CD4-positive, alpha-beta T cell (primary cell): Measurements from ENCODE around the gene PTPN12. TPM values are rescaled to one million over a fixed set of nuclear protein-coding genes. Genes with fewer than 3 reads are reported as not detected.

Experiments
- ATAC-seq: fragments of 200-7000 bp; cut with Tn5 transposase; one replicate; pipeline ENCODE4 v1.10.0; 2022; ENCODE audit warnings: mild to moderate bottlenecking; ENCODE audit not compliant: poor library complexity
- CTCF ChIA-PET: fragments of 350-600 bp; sonication (Branson Sonifier 250); formaldehyde crosslinking; loops from one replicate; lab custom pipeline; 2021; ENCODE audit warnings: antibody characterized with exemption, inconsistent platforms; lab: Charles Lee
- POLR2A ChIA-PET: fragments of 350-600 bp; sonication (Branson Sonifier 250); formaldehyde crosslinking; loops from one replicate; lab custom pipeline; 2021; ENCODE audit warnings: antibody characterized with exemption, inconsistent platforms; lab: Charles Lee
- DNase-seq, 14 experiments: peaks; one replicate each; pipeline ENCODE4 v3.0.0-alpha.2; 2013 to 2020; ENCODE audit warnings: mixed read lengths in 2 of 14
- H3K27ac ChIP-seq, 2 donors: one replicate each; pipeline versions ENCODE4 v1.5.1 to v1.7.0; 2013; ENCODE audit warnings: low read length in 2 of 2, low read depth in 1 of 2, mild to moderate bottlenecking in 1 of 2
- H3K27me3 ChIP-seq, 2 experiments: 1 replicate in 1 of 2; 2 replicates in 1 of 2; pipeline versions ENCODE4 v1.6.1 to v1.7.0; 2013; ENCODE audit warnings: low read length in 2 of 2, control low read depth in 1 of 2, mild to moderate bottlenecking in 1 of 2, moderate library complexity in 1 of 2; ENCODE audit not compliant: insufficient read depth in 2 of 2, control insufficient read depth in 1 of 2
- H3K36me3 ChIP-seq: one replicate; pipeline ENCODE4 v1.6.1; 2013; ENCODE audit warnings: low read length, control low read depth; ENCODE audit not compliant: insufficient read depth
- H3K4me1 ChIP-seq: one replicate; pipeline ENCODE4 v1.6.1; 2013; ENCODE audit warnings: low read length, control low read depth; ENCODE audit not compliant: insufficient read depth
- H3K4me3 ChIP-seq: one replicate; pipeline ENCODE4 v1.5.1; 2013; ENCODE audit warnings: mild to moderate bottlenecking, low read length, moderate library complexity
- H3K9me3 ChIP-seq, 2 experiments: 1 replicate in 1 of 2; 2 replicates in 1 of 2; pipeline versions ENCODE4 v1.6.1 to v1.7.0; 2013; ENCODE audit warnings: low read length in 2 of 2, mild to moderate bottlenecking in 2 of 2, control low read depth in 1 of 2, moderate library complexity in 1 of 2; ENCODE audit not compliant: control insufficient read depth in 1 of 2, insufficient read depth in 1 of 2
- H3K27ac Mint-ChIP-seq: one replicate; pipeline ENCODE4 v1.8.0; 2020; ENCODE audit warnings: mixed read lengths
- H3K27me3 Mint-ChIP-seq: one replicate; pipeline ENCODE4 v1.8.0; 2021; ENCODE audit warnings: mixed read lengths
- H3K36me3 Mint-ChIP-seq: one replicate; pipeline ENCODE4 v1.8.0; 2021; ENCODE audit warnings: low read depth, mixed read lengths
- H3K4me1 Mint-ChIP-seq: one replicate; pipeline ENCODE4 v1.8.0; 2021; ENCODE audit warnings: low read depth, mixed read lengths
- H3K4me3 Mint-ChIP-seq: one replicate; pipeline ENCODE4 v1.8.0; 2020; ENCODE audit warnings: mild to moderate bottlenecking, mixed read lengths
- H3K9me3 Mint-ChIP-seq: one replicate; pipeline ENCODE4 v1.8.0; 2020; ENCODE audit warnings: mixed read lengths
- intact Hi-C, 2 experiments: fragments of 100-400 bp; cut with DNase I in 1 of 2; cut with micrococcal nuclease in 1 of 2; formaldehyde crosslinking; loops; one replicate each; pipeline versions ENCODE4 v1.15.1 to v1.9.0; 2023 to 2025; cut with DNase I, micrococcal nuclease
- polyA plus RNA-seq, 2 donors: library from polyadenylated mRNA; unstranded; fragments of 120-200 nt; gene quantifications; one replicate each; pipeline ENCODE4 v1.2.1, GENCODE V29; 2013
- total RNA-seq, 174 experiments: library from RNA in 2 of 174; stranded (reverse) in 2 of 174; gene quantifications; one replicate each; pipeline ENCODE4 v1.2.3 and lab custom pipeline; 2021 to 2026
- TF ChIP-seq, protein P1 (sequence below): fragments of 200-600 bp; IDR thresholded peaks from one replicate; pipeline ENCODE4 v1.8.0; 2022; ENCODE audit warnings: antibody characterized with exemption, mild to moderate bottlenecking

Gene PTPN12
- 10 to 100 TPM; 11.7 to 14.8 TPM for total RNA-seq
- 22.9 TPM for polyA plus RNA-seq (2013, experiment 1 of 2)
- 32.0 TPM for polyA plus RNA-seq (2013, experiment 2 of 2)
- 1.9 to 49.1 (median 8.2) reads per million in 172 experiments for total RNA-seq (lab: John Stamatoyannopoulos, UW)

DNA sequence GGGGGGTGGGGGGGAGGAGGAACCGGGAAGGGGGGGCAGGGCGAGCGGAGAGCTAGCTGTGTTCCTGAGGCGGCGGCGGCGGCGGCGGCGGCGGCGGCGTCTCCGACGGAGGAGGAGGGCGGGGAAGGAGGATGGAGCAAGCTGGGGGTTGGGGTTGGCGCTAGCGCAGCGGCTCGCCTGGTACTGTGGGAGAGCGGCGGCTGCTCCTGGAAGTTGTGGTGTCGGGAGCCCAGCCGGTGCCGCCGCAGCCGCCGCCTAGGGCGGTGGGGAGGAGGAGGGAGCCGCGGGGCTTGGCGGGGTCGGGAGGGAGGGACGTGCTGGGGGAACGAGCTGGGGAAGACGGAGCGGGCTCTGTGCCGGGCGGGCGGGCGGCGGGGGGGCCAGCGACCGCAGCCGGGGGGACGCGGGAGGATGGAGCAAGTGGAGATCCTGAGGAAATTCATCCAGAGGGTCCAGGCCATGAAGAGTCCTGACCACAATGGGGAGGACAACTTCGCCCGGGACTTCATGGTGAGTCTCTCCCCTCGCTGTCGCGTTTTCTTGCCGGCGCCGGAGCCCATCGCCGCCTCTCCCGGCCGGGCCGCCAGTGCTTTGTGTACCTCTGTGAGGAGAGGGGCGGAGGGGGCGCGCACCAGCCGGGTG is at the start of gene PTPN12:
Gene PTPN12 (plus strand): TSS at position 160 of the 642 bp plus-strand sequence. CDS start 252 bp downstream, at position 412.
- intact Hi-C loops: loop anchor here (2.0 to 10.0 kb wide), 7 partner anchors 118 to 1142 kb away; partner anchors contain the start of genes PHTF2 (in 2 of the 2), TMEM60 (in 2 of the 2), GSAP (in 1 of the 2) and RSBN1L (in 1 of the 2)
- no peaks in the 10 kb centered on the region for H3K36me3 Mint-ChIP-seq
- no peaks in the 10 kb centered on the region for H3K27me3 ChIP-seq
- H3K9me3 Mint-ChIP-seq: no peaks in the 10 kb centered on the region
- no peaks in the 10 kb centered on the region for H3K27me3 Mint-ChIP-seq
- ATAC-seq (peak; percentile 56), DNase-seq (peak in 6 of 14 experiments; percentile 5 to 65 (median 32))
- H3K27ac ChIP-seq: peak within 1 kb of the TSS; percentile 45 to 55
- TF ChIP-seq, protein P1, sequence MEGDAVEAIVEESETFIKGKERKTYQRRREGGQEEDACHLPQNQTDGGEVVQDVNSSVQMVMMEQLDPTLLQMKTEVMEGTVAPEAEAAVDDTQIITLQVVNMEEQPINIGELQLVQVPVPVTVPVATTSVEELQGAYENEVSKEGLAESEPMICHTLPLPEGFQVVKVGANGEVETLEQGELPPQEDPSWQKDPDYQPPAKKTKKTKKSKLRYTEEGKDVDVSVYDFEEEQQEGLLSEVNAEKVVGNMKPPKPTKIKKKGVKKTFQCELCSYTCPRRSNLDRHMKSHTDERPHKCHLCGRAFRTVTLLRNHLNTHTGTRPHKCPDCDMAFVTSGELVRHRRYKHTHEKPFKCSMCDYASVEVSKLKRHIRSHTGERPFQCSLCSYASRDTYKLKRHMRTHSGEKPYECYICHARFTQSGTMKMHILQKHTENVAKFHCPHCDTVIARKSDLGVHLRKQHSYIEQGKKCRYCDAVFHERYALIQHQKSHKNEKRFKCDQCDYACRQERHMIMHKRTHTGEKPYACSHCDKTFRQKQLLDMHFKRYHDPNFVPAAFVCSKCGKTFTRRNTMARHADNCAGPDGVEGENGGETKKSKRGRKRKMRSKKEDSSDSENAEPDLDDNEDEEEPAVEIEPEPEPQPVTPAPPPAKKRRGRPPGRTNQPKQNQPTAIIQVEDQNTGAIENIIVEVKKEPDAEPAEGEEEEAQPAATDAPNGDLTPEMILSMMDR: no peak
- ChIA-PET CTCF (no interaction called here), POLR2A (interaction anchor here (0.5 to 1.2 kb wide), 5 partner anchors 11 to 185 kb away, joined by 3 to 5 read pairs (median 4); partner anchors contain the start of gene RSBN1L)
- peak within 1 kb of the TSS; percentile 86 for H3K4me3 ChIP-seq
- H3K4me1 ChIP-seq: peaks cover 19% of the 10 kb centered on the region
- H3K27ac Mint-ChIP-seq: peak within 1 kb of the TSS; percentile 83
- H3K9me3 ChIP-seq: no peaks in the 10 kb centered on the region
- peaks cover 27% of the 10 kb centered on the region for H3K4me1 Mint-ChIP-seq
- H3K36me3 ChIP-seq: no peaks in the 10 kb centered on the region
- H3K4me3 Mint-ChIP-seq: peak within 1 kb of the TSS; percentile 95

DNA sequence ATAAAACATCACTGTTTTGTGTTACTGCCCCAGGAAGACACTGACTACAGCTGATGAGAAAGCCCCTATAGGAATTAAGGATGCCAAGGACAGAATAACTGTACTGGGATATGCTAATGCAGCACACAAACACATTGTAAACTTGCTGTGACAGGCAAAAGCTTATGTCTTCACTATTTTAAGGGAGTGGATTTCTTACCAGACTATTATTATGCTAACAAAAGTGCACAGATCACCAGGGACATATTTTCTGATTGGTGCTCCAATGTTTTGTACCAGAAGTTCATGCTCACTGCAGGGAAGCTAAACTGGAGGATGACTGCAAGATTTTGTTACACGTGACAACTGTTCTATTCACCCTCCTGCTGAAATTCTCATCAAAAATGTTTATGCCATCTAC is 48.1 kb upstream of the PTPN12 start:
- Mint-ChIP-seq H3K4me3 (no peak overlapping the region), H3K9me3 (peaks cover 3% of the 10 kb centered on the region), H3K4me1 (no peaks in the 10 kb centered on the region), H3K27me3 (peaks cover 4% of the 10 kb centered on the region), H3K36me3 (no peaks in the 10 kb centered on the region), H3K27ac (no peak overlapping the region)
- no peak overlapping the region for H3K4me3 ChIP-seq
- no peaks in the 10 kb centered on the region for H3K36me3 ChIP-seq
- intact Hi-C loops: no loop called here
- CTCF ChIA-PET: no interaction called here
- ATAC-seq (no peak), DNase-seq (no peak)
- H3K27me3 ChIP-seq: no peaks in the 10 kb centered on the region
- no peak overlapping the region for H3K27ac ChIP-seq
- POLR2A ChIA-PET: no interaction called here
- TF ChIP-seq, protein P1: no peak
- H3K9me3 ChIP-seq: peaks cover 0 to 4% of the 10 kb centered on the region in 2 experiments
- no peaks in the 10 kb centered on the region for H3K4me1 ChIP-seq

DNA sequence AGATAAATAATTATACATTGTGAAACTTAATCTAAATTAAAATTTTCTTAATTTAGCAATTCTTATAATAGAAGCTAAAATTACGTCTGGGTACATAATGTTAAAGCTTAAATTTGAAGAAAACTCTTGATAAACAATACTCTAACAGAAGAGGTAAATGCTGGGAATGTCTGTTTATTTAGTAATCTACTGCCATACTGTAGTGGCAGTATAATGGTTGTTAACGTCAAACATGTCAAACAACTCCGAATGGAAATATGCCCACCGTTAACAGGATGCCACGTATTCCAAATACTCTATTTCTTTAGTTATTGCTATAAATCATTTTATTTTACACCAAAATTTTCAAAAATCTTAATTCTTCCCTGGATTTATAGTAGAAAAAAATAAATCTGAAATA is 40.0 kb upstream of the PTPN12 start:
- H3K27me3 Mint-ChIP-seq: no peaks in the 10 kb centered on the region
- ATAC-seq: no peak

More for the DNA sequence above, 40.0 kb upstream of the PTPN12 start:
- no peak for DNase-seq
- no peaks in the 10 kb centered on the region for H3K36me3 ChIP-seq
- H3K9me3 ChIP-seq: peaks cover 5 to 9% of the 10 kb centered on the region in 2 experiments
- intact Hi-C loops: no loop called here
- CTCF ChIA-PET: interaction anchor here (0.6 kb wide), 1 partner anchor 19 kb away, joined by 3 read pairs; no protein-coding TSS in a partner anchor
- no peaks in the 10 kb centered on the region for H3K4me1 Mint-ChIP-seq
- TF ChIP-seq, protein P1: no peak
- H3K4me3 ChIP-seq: no peak overlapping the region
- H3K4me3 Mint-ChIP-seq: no peak overlapping the region
- H3K9me3 Mint-ChIP-seq: peaks cover 3% of the 10 kb centered on the region
- POLR2A ChIA-PET: no interaction called here
- no peak overlapping the region for H3K27ac Mint-ChIP-seq
- H3K4me1 ChIP-seq: no peaks in the 10 kb centered on the region
- no peak overlapping the region for H3K27ac ChIP-seq
- no peaks in the 10 kb centered on the region for H3K27me3 ChIP-seq
- no peaks in the 10 kb centered on the region for H3K36me3 Mint-ChIP-seq
